Thyroid gland (tissue), 4 donors: ENCODE measurements around the gene MAN1B1.

ENCODE experiments used
- POLR2A ChIP-seq, 2 donors: fragments of 450-650 bp; IDR thresholded peaks; one replicate each; pipeline ENCODE4 v1.6.1; 2017; ENCODE audit warnings: antibody characterized with exemption in 2 of 2, mild to moderate bottlenecking in 2 of 2, moderate library complexity in 1 of 2
- TF ChIP-seq, protein P1 (sequence below), 6 experiments: fragments of 200-600 bp in 3 of 6; fragments of 450-650 bp in 3 of 6; sonication (generic) in 3 of 6; IDR thresholded peaks; one replicate each; pipeline ENCODE4 v1.5.1; 2016 to 2019; ENCODE audit warnings: antibody characterized with exemption in 6 of 6, mild to moderate bottlenecking in 2 of 6, inconsistent platforms in 1 of 6, moderate library complexity in 1 of 6

- TF ChIP-seq, protein P1, sequence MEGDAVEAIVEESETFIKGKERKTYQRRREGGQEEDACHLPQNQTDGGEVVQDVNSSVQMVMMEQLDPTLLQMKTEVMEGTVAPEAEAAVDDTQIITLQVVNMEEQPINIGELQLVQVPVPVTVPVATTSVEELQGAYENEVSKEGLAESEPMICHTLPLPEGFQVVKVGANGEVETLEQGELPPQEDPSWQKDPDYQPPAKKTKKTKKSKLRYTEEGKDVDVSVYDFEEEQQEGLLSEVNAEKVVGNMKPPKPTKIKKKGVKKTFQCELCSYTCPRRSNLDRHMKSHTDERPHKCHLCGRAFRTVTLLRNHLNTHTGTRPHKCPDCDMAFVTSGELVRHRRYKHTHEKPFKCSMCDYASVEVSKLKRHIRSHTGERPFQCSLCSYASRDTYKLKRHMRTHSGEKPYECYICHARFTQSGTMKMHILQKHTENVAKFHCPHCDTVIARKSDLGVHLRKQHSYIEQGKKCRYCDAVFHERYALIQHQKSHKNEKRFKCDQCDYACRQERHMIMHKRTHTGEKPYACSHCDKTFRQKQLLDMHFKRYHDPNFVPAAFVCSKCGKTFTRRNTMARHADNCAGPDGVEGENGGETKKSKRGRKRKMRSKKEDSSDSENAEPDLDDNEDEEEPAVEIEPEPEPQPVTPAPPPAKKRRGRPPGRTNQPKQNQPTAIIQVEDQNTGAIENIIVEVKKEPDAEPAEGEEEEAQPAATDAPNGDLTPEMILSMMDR (IDR thresholded peaks at IDR 0.05), result no peak
- no peak for TF ChIP-seq POLR2A (IDR thresholded peaks at IDR 0.05)
Observed at GRCh38 chr9:137106662-137107250, 20.0 kb downstream of the MAN1B1 start.
